ENCODE measurements around the gene CDK6. TPM values are rescaled to one million over a fixed set of nuclear protein-coding genes. Genes with fewer than 3 reads are reported as not detected.
A peak's percentile ranks its signal among the peaks of the same experiment; 100 is the strongest.
"Not testable (repeated sequence)": the region's sequence is repeated elsewhere in the genome, so short reads cannot be mapped to it uniquely, and the experiment has no call there.

CDK6 gene
- total RNA-seq, result 10 to 100 TPM in 5 of 6 experiments, 1 to 10 TPM in 1; 6.9 to 23.7 (median 17.0) TPM
- long read RNA-seq, partial matches to known transcripts, result 1 of 2 reads
- long read RNA-seq, other reads (novel, unspliced or antisense), result 0 of 2 reads

DNA sequence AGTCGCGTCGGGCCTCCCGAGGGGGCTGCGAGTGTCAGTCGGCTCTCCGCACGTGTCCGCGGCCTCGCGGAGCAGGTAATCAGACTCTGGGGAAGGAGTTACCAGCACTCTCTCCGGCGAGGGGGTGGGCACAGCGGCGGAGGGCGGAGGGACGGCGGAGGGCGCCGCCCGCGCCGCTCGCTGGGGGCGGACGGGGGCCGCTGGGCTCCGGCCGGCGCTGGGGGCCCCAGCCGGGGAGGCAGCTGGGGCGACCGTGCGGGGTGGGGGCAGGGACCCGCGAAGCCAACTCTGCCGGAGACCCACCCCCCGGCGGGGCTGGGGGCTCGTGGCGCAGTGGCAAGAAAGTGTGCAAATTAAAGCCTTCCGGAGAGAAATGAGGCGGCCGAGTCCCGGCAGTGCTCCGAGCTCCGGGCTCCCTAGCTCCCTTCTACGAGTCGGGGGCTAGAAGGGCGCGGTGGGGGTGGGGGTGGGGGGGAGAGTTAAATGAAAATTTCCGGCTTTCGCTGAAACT is at the start of gene CDK6:
TSS of gene CDK6 (minus strand) at position 85 of the 511 bp plus-strand sequence. CDS start 3,250 bp downstream, outside the sequence.
- intact Hi-C loops (cut with DNase I), result loop anchor here (10.0 kb wide), 2 partner anchors 142 to 212 kb away; no protein-coding TSS in a partner anchor
- Histone ChIP-seq H3K9me3 (no peaks in the 10 kb centered on the region), H3K4me3 (peak within 1 kb of the TSS; percentile 74 to 86 (median 80)), H3K36me3 (no peaks in the 10 kb centered on the region), H3K4me1 (peaks cover 0 to 10% (median 0%) of the 10 kb centered on the region in 4 donors), H3K27ac (peak within 1 kb of the TSS; percentile 74 to 87 (median 83)), H3K27me3 (no peaks in the 10 kb centered on the region)
- peak; percentile 31 to 60 (median 44) for ATAC-seq
- WGBS (ENCODE audit: insufficient coverage, low coverage, low lambda C conversion rate, missing lambda C conversion rate), result 0% methylated on average over 29 of the region's 54 CpGs
- DNase-seq, result peak; percentile 71 to 76 (median 73)
- peak; percentile 27 for TF ChIP-seq POLR2A (IDR thresholded peaks at IDR 0.05)
- TF ChIP-seq, protein P1, sequence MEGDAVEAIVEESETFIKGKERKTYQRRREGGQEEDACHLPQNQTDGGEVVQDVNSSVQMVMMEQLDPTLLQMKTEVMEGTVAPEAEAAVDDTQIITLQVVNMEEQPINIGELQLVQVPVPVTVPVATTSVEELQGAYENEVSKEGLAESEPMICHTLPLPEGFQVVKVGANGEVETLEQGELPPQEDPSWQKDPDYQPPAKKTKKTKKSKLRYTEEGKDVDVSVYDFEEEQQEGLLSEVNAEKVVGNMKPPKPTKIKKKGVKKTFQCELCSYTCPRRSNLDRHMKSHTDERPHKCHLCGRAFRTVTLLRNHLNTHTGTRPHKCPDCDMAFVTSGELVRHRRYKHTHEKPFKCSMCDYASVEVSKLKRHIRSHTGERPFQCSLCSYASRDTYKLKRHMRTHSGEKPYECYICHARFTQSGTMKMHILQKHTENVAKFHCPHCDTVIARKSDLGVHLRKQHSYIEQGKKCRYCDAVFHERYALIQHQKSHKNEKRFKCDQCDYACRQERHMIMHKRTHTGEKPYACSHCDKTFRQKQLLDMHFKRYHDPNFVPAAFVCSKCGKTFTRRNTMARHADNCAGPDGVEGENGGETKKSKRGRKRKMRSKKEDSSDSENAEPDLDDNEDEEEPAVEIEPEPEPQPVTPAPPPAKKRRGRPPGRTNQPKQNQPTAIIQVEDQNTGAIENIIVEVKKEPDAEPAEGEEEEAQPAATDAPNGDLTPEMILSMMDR (IDR thresholded peaks at IDR 0.05), result no peak

DNA sequence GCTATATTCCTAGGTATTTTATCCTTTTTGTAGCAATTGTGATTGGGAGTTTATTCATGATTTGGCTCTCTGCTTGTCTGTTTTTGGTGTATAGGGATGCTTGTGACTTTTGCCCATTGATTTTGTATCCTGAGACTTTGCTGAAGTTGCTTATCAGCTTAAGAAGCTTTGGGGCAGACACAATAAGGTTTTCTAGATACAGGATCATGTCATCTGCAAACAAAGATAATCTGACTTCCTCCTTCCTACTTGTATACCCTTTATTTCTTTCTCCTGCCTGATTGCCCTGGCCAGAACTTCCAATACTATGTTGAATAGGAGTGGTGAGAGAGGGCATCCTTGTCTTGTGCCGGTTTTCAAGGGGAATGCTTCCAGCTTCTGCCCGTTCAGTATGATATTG is 49.7 kb upstream of the CDK6 start:
- H3K36me3 ChIP-seq; intact Hi-C loops (cut with DNase I); H3K27ac ChIP-seq; H3K9me3 ChIP-seq; DNase-seq; H3K4me1 ChIP-seq; H3K4me3 ChIP-seq; H3K27me3 ChIP-seq; ATAC-seq: not testable (repeated sequence)
- WGBS (ENCODE audit: insufficient coverage, low coverage, low lambda C conversion rate, missing lambda C conversion rate), result 72% methylated on average over 2 of the region's 2 CpGs

DNA sequence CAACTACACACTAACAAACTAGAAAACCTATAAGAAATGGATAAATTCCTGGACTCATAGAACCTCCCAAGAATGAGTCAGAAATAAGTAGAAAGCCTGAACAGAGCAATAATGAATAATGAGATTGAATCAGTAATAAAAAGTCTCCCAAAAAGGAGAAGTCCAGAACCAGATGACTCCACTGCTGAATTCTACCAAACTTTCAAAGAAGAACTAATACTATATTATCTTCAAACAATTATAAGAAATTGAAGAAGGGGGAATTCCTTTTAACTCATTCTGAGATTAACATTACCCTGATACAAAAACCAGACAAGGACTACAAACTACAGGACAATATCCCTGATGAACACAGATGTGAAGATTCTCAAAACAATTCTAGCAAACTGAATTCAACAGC is 47.8 kb upstream of the CDK6 start:
- DNase-seq (no peak), ATAC-seq (no peak)
- TF ChIP-seq, protein P1 (IDR thresholded peaks at IDR 0.05), result no peak
- intact Hi-C loops (cut with DNase I), result no loop called here
- Histone ChIP-seq H3K36me3 (no peaks in the 10 kb centered on the region), H3K27me3 (no peaks in the 10 kb centered on the region), H3K4me3 (no peak overlapping the region), H3K4me1 (no peaks in the 10 kb centered on the region), H3K9me3 (peaks cover 0 to 7% (median 0%) of the 10 kb centered on the region in 4 donors), H3K27ac (no peak overlapping the region)

DNA sequence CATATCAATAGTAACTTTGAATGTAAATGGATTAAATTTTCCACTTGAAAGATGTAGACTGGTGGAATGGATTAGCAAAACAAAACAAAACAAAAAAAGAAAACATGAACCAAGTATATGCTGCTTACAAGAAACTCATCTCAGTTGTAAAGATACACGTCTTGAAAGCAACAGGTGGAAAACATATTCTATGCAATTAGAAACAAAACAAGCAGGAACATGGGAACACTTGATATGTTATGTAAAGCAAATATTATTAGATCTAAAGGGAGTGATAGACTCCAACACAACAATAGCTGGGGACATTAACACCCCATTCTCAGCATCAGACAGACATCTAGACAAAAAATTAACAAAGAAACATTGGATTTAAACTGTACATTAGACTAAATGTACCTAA is 46.4 kb upstream of the CDK6 start:
- no peaks in the 10 kb centered on the region for H3K27me3 ChIP-seq
- ATAC-seq (no peak), DNase-seq (no peak)
- no peak for TF ChIP-seq POLR2A (IDR thresholded peaks at IDR 0.05)
- TF ChIP-seq, protein P1 (IDR thresholded peaks at IDR 0.05), result no peak
- no peak overlapping the region for H3K27ac ChIP-seq
- peaks cover 0 to 7% (median 0%) of the 10 kb centered on the region in 4 donors for H3K9me3 ChIP-seq
- 44% methylated on average over 1 of the region's 1 CpG for WGBS (ENCODE audit: insufficient coverage, low coverage, low lambda C conversion rate, missing lambda C conversion rate)
- H3K36me3 ChIP-seq, result no peaks in the 10 kb centered on the region
- no peaks in the 10 kb centered on the region for H3K4me1 ChIP-seq
- H3K4me3 ChIP-seq, result no peak overlapping the region
- intact Hi-C loops (cut with DNase I), result no loop called here

DNA sequence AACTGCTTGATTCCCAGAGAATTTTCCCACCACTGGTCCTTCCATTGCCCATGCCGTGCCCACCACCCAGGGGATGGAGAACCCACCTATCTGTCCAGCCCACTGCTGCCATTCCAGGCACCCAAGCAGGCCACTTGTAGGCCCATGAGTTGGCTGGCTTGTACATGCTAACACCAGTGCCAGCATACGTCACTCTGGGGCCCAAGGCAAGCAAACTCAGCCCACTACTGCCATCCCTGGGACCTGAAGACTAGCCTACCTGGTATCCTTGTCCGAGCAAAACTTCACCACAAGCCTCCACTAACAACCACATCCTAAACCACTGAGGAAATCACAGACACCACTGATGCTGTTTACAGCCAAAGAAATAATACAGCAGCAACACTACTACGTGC is 44.7 kb upstream of the CDK6 start:
- intact Hi-C loops (cut with DNase I), result no loop called here
- 50% methylated on average over 1 of the region's 4 CpGs for WGBS (ENCODE audit: insufficient coverage, low coverage, low lambda C conversion rate, missing lambda C conversion rate)
- Histone ChIP-seq H3K36me3 (no peaks in the 10 kb centered on the region), H3K4me1 (no peaks in the 10 kb centered on the region), H3K4me3 (no peak overlapping the region), H3K27ac (no peak overlapping the region), H3K9me3 (peaks cover 0 to 7% (median 0%) of the 10 kb centered on the region in 4 donors), H3K27me3 (no peaks in the 10 kb centered on the region)
- TF ChIP-seq, protein P1 (IDR thresholded peaks at IDR 0.05), result no peak
- TF ChIP-seq POLR2A (IDR thresholded peaks at IDR 0.05), result no peak
- ATAC-seq (peak in 1 of 4 donors; percentile 12), DNase-seq (peak in 1 of 3 donors; percentile 36)

All from right lobe of liver (tissue), 6 donors.